ENCODE measurements around the gene ERAL1. TPM values are rescaled to one million over a fixed set of nuclear protein-coding genes. Genes with fewer than 3 reads are reported as not detected.
A peak's percentile ranks its signal among the peaks of the same experiment; 100 is the strongest.

Gene ERAL1
- total and polyA plus RNA-seq, 2 of the 8 experiments (the other 6 are each of a cell fraction or from before 2014, with no cell fraction given), result 67.8 to 122 TPM

DNA sequence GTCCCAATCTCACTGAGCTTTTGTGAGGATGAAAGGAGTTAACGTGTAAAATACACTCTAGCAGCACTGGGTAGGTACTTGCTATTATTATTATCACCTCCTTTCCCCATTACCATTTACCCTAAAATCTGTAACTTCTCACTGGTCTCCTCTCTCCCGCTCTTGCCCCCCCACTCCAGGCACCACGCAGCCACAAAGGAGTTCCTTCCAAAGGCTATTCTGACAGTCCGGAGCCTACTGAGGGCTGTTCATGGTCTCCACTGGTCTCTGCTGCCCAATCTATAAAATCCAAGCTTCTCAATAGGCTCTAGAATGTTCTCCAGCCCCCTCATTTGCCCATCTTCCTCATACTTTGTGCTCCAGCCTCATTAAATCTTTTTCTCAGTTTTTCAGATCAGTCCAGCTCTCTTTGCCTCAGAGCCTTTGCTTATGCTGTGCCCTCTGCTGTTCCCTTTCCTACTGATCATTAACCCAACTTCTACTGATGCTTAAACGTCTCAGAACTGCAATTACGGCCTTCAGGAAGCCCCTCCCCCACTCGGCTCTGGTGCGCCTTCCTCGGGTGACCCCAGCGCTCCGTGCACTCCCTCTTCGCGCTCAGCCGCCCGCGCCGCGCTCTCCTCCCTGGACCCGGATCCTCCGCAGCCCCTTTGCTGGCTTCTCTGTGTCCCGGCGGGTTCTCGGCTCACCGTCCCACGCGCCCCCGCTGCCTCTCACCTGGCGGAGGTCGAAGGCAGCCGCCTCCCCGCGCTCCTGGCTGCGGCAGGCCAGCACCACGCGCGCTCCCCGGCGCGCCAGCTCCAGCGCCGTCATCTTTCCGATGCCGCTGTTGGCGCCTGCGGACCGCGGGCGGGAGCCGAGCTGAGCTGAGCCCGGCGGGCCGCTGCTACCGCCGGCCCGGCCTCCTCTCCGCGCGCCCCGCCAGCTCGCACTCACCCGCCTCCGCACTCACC lies 47.3 kb downstream of the ERAL1 start (continued):
- TF ChIP-seq, protein P1, sequence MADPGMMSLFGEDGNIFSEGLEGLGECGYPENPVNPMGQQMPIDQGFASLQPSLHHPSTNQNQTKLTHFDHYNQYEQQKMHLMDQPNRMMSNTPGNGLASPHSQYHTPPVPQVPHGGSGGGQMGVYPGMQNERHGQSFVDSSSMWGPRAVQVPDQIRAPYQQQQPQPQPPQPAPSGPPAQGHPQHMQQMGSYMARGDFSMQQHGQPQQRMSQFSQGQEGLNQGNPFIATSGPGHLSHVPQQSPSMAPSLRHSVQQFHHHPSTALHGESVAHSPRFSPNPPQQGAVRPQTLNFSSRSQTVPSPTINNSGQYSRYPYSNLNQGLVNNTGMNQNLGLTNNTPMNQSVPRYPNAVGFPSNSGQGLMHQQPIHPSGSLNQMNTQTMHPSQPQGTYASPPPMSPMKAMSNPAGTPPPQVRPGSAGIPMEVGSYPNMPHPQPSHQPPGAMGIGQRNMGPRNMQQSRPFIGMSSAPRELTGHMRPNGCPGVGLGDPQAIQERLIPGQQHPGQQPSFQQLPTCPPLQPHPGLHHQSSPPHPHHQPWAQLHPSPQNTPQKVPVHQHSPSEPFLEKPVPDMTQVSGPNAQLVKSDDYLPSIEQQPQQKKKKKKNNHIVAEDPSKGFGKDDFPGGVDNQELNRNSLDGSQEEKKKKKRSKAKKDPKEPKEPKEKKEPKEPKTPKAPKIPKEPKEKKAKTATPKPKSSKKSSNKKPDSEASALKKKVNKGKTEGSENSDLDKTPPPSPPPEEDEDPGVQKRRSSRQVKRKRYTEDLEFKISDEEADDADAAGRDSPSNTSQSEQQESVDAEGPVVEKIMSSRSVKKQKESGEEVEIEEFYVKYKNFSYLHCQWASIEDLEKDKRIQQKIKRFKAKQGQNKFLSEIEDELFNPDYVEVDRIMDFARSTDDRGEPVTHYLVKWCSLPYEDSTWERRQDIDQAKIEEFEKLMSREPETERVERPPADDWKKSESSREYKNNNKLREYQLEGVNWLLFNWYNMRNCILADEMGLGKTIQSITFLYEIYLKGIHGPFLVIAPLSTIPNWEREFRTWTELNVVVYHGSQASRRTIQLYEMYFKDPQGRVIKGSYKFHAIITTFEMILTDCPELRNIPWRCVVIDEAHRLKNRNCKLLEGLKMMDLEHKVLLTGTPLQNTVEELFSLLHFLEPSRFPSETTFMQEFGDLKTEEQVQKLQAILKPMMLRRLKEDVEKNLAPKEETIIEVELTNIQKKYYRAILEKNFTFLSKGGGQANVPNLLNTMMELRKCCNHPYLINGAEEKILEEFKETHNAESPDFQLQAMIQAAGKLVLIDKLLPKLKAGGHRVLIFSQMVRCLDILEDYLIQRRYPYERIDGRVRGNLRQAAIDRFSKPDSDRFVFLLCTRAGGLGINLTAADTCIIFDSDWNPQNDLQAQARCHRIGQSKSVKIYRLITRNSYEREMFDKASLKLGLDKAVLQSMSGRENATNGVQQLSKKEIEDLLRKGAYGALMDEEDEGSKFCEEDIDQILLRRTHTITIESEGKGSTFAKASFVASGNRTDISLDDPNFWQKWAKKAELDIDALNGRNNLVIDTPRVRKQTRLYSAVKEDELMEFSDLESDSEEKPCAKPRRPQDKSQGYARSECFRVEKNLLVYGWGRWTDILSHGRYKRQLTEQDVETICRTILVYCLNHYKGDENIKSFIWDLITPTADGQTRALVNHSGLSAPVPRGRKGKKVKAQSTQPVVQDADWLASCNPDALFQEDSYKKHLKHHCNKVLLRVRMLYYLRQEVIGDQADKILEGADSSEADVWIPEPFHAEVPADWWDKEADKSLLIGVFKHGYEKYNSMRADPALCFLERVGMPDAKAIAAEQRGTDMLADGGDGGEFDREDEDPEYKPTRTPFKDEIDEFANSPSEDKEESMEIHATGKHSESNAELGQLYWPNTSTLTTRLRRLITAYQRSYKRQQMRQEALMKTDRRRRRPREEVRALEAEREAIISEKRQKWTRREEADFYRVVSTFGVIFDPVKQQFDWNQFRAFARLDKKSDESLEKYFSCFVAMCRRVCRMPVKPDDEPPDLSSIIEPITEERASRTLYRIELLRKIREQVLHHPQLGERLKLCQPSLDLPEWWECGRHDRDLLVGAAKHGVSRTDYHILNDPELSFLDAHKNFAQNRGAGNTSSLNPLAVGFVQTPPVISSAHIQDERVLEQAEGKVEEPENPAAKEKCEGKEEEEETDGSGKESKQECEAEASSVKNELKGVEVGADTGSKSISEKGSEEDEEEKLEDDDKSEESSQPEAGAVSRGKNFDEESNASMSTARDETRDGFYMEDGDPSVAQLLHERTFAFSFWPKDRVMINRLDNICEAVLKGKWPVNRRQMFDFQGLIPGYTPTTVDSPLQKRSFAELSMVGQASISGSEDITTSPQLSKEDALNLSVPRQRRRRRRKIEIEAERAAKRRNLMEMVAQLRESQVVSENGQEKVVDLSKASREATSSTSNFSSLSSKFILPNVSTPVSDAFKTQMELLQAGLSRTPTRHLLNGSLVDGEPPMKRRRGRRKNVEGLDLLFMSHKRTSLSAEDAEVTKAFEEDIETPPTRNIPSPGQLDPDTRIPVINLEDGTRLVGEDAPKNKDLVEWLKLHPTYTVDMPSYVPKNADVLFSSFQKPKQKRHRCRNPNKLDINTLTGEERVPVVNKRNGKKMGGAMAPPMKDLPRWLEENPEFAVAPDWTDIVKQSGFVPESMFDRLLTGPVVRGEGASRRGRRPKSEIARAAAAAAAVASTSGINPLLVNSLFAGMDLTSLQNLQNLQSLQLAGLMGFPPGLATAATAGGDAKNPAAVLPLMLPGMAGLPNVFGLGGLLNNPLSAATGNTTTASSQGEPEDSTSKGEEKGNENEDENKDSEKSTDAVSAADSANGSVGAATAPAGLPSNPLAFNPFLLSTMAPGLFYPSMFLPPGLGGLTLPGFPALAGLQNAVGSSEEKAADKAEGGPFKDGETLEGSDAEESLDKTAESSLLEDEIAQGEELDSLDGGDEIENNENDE (IDR thresholded peaks at IDR 0.05; ENCODE audit: insufficient replicate concordance, low read length), result no peak
- peak; percentile 95 for TF ChIP-seq KDM1A (IDR thresholded peaks at IDR 0.05; ENCODE audit: borderline replicate concordance, low read length)
- no peak for TF ChIP-seq SP4 (IDR thresholded peaks at IDR 0.05; ENCODE audit: low read length)
- TF ChIP-seq HDAC2 (IDR thresholded peaks at IDR 0.05; ENCODE audit: borderline replicate concordance in 1 of 2, low read depth in 2 of 2, low read length in 2 of 2), result peak in 1 of 2 experiments; percentile 75; a peak in 2 of 4 replicates
- TF ChIP-seq, protein P2, sequence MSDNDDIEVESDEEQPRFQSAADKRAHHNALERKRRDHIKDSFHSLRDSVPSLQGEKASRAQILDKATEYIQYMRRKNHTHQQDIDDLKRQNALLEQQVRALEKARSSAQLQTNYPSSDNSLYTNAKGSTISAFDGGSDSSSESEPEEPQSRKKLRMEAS (IDR thresholded peaks at IDR 0.05), result peak; percentile 29; the same call in 1 of the 2 replicates
- no peak for TF ChIP-seq POLR2A (IDR thresholded peaks at IDR 0.05; ENCODE audit: control extremely low read depth in 1 of 2, low read depth in 2 of 2, low read length in 2 of 2)
- no peak for TF ChIP-seq RBBP5 (IDR thresholded peaks at IDR 0.05; ENCODE audit: borderline replicate concordance, low read depth, low read length)
- peak; percentile 93 for TF ChIP-seq ASH2L (IDR thresholded peaks at IDR 0.05; ENCODE audit: low read length)

Data from H1 (cell line).